NCI-H1694 treated with DMSO at 0.1 percent for 48 hours (cell line): ENCODE measurements around the gene KRTAP10-6.
"Not testable (repeated sequence)": the region's sequence is repeated elsewhere in the genome, so short reads cannot be mapped to it uniquely, and the experiment has no call there.

ENCODE experiments used
- DNase-seq: peaks from one replicate; lab custom pipeline; 2025; lab: John Stamatoyannopoulos, UW

Gene KRTAP10-6

DNA sequence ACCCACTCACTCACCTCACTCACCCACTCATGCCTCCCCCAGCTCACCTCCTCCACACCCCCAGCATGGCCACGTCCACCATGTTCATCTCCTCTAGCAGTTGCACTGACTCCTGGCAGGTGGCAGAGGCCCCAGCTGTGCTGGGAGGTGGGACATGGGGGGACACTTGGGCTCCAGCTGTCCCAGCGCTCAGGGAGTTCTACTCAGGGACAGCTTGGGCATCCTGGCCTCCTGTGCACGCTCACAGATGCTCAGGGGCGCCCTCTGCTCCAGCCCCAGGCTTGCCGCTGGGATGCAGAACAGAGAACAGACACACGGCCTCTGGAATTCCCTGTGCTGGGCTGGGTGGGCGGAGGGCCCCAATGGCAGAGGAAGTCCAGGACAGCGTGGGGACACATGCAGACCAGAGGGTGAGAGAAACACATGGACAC, 24.8 kb upstream of the KRTAP10-6 start:
- no peak for DNase-seq

DNA sequence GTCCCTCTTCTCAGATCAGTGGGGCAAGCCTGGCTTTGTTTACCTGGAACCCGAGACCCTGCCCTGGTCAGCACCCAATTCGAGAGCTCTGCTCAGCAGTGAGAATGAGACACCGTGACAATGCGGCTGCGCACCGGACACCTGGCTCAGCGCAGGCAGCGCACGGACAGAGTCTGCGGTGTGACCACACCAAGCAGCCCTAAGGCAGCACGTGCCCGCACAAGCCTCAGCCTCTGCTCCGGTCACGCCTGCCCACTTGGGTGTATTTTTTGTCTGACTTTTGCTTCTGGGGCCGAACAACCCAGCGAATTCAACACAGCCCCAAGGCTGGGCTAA, 24.3 kb upstream of the KRTAP10-6 start:
- no peak for DNase-seq

DNA sequence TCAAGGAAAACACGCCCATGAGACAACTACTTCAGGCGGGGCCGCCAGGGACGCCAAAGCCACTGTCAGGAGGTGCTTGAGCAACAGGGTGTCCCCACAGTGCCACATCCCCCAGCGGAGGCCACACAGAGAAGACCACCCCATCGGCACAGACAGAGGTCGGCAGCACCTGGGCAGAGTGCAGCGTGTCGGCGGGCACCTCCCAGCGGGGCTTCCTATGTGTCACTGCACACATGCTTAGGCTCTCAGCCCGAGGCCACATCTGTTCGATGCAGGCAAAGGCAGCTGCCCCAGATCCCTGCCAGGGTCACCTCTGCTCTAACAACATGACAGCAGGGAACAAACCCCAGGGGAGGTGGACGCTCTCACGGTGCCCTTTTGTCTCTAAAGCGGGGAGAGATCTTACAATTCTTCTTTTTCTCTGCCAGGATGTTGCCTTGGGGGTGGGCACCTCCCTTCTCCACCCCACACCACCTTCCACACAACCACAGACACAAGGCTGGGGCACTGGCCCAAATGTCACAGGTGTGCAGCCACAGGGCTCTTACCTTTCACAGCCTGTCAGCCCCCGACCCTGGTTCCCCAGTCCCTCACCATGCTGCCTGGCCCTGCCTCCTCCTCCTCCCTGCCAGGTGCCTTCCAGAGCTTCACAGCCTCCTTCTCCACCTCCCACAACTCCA, 23.7 kb upstream of the KRTAP10-6 start:
- peak; percentile 30 for DNase-seq

DNA sequence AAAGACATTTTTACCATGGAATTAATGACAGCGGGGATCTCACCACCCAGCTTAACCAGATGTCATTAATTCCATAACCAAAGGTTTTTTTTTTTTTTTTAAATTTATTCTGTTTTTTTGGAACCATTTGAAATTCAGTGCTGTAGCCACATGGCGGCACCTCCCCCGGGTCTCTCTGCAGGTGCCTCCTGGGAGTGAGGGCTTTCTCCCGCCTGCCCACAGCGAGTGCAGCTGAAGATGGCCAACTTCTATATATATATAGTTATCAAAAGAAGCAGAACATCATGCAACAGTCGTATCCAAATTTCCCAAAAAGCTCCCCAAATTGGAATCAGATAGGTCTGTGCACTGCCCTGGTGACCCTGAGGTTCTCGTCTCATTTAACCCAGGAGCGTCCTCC, 23.2 kb upstream of the KRTAP10-6 start:
- no peak for DNase-seq

DNA sequence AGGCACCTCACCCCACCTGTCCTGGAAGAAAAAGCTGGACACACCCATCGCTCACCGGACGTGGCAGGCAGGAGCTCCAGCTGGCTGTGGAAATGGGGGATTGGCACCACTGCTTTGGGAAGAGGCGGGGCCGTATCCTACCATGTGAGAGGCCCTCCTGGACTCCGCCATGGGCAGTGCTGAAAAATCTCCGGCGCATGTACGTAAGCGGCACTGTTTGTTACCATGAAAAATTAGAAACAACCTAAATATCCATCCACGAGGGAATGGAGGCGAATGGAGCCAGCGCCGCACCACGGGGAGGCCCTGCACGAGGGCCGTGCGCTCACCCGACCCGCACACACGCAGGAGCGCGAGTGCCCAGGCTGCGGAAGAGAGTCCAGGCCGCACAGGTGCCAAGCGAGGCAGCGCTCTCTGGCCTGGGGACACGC, 22.7 kb upstream of the KRTAP10-6 start:
- no peak for DNase-seq

DNA sequence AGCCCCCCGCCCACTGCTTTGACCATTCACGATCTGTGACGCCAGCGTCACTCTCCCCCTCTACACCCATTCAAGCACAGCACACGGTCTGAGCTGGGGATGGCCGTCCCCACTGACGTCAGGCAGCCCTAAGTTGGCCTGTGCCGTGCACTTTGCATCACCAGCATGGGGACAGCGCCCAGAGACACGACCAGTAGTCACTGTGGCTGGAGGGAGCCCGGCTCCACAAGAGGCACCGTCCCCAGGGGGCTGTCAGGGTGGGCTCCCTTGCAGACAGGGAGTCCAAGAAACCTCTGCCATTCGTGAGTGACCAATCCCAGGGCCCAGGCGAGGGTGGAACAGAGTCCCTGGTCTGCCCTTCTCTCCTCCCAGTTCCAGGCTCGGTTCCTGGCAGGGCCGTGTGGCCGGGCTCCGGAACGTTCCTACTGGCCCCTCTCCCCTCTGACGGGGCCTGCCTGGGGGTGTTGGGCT, 21.9 kb upstream of the KRTAP10-6 start:
- no peak for DNase-seq

DNA sequence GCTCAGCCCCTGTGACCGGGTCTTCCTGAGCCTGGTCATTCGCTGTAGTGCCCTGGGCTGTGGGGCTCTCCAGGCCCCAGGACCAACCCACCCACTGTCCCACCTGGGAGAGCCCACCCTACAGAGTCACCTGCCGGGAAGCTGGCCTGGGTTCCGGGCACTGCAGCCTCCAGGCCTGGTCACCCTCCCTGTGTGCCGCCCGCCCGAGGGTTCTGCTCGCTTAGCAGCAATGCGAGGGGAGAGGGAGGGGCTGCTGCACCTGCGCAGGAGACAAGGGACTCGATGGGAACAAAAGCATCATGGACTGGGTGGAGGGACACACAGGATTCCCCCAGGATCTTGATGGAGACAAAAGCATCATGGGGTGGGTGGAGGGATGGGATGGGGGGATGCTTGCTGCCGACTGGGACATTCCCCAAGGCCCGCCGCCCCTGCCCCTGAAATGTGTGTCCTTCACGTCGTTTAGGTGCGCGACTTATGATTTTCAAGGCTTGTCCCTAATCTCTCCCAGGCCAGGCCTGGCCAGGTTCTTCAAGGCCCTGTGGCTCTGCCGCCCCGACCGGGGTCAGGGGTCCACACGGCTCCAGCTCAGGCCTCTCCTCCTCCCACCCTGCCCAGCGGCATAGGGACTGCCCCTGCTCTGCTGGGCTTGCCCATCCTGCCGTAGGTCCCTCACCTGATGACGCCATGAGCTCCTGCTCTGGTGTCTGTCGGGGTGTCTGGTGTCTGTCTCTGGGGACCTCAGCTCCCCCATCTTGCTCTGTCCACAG, 21.3 kb upstream of the KRTAP10-6 start:
- no peak for DNase-seq

DNA sequence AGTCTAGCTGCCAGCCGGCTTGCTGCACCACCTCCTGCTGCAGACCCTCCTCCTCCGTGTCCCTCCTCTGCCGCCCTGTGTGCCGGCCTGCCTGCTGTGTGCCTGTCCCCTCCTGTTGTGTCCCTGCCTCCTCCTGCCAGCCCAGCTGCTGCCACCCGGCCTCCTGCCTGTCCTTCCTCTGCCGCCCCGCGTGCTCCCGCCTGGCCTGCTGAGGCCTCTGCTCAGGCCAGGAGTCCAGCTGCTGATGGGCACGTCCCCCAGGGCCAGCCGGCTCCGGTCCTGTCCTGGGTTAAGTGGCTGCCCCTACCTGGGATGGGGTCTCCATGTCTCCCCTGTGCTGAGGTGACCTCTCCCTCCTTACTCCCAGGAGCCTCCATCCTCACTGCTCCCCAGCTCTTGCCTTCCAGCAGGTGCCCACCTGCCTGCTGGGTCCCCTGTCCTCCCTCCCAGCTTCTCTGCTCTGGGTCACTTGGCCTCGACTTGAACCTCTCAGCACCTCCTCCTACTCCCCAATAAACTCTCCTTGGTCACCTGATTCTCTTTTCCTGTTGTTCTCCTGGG, 20.4 kb upstream of the KRTAP10-6 start:
- DNase-seq: no peak

DNA sequence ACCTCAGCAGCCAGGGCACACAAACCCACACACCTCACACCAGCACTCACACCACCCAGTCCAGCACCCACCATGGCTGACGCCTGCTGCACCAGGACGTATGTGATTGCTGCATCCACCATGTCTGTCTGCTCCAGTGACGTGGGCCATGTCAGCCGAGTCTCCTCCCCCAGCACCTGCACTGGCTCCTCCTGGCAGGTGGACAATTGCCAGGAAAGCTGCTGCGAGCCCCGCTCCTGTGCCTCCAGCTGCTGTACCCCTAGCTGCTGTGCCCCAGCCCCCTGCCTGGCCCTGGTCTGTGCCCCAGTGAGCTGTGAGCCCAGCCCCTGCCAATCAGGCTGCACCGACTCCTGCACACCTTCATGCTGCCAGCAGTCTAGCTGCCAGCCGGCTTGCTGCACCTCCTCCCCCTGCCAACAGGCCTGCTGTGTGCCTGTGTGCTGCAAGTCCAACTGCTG, 19.8 kb upstream of the KRTAP10-6 start, which contains the start of gene KRTAP10-8:
Gene KRTAP10-8, plus strand, starts transcription at position 51 of the 458 bp plus-strand sequence. Its CDS starts 22 bp downstream, at position 73.
- no peak for DNase-seq

DNA sequence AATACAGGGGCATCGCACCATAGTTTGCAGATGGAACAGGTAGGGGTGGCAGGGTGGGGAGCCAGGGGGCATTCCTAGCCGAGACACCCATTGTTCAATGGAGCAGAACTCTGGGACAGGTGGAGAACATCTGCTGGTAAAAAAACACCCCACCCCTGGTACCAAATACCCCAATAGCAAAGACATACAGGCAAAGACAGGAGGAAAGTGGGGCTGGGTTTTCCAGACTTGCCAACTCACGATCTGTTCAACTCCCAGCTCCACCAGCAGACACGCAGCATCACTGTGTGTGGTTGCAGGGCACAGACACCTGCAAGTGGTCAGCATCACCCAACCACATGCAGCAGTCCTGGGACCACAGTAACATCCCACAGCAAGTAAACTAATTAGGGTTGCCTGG, 19.2 kb upstream of the KRTAP10-6 start:
- DNase-seq: no peak

DNA sequence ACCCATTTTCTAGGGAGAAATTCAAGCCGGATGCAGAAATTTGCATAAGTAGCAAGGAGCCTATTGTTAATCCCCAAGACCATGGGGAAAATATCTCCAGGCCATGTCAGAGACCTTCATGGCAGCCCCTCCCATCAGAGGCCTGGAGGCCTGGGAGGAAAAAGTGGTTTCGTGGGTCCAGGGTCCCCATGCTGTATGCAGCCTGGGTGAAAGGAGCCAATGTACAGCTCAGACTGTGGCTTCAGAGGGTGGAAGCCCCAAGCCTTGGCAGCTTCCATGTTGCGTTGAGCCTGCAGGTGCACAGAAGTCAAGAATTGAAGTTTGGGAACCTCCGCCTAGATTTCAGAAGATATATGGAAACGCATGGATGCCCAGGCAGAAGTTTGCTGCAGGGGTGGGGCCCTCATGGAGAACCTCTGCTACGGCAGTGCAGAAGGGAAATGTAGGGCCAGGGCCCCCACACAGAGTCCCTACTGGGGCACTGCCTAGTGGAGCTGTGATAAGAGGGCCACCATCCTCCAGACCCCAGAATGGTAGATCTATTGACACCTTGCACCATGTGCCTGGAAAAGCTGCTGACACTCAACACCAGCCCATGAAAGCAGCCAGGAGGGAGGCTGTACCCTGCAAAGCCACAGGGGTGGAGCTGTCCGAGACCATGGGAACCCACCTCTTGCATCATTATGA, 18.0 kb upstream of the KRTAP10-6 start:
- not testable (repeated sequence) for DNase-seq

DNA sequence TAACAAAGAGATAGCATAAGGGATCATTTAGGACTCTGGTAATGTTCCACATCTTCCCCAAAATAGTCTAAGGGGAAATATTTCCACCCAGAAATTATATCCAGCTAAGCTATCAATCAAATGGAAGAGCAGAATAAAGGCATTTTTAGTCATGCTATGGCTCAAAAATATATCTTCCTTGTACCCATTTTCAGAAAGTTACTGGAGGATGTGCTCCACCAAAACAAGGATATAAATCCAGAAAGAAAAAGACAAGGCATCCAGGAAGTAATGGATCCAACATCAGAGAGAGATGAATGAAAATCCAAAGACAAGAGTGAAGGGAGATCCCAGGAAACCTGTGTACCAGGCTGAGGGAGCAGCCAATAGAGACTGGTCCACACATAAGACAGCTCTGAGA, 16.9 kb upstream of the KRTAP10-6 start:
- no peak for DNase-seq

DNA sequence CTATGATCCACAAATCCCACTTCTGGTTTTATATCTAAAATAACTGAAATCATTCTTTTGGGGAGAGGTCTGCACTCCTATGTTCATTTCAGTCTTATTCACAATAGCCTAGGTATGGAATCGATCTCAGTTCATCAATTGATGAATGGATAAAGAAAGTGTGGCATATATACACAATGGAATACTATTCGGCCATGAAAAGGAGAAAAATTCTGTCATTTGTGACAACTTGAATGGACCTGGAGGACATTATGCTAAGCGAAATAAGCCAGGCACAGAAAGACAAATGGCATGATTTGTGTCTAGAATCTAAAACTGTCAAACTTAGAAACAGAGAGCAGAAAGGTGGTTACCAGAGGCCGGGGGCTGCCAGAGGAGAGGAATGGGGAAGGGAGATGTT, 14.2 kb upstream of the KRTAP10-6 start:
- DNase-seq: no peak

DNA sequence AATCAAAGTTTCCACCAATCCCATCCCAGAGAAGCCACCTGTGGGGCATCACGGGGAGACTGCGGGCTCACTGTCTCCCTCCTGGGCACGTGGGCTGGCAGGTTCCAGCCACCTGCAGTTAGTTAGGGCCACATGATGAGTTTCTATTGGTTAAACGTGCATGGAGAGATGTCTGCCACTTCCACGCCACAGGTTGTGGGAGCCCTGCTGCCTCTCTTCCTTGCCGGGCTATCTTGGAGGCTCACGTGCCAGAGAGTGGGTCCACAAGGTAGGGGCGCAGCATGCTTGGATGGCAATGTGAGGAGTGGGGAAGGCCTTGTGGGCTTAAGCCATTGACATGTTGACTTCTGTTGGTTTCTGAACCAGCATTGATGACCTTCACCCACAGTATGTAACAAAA, 11.6 kb upstream of the KRTAP10-6 start:
- DNase-seq: no peak

DNA sequence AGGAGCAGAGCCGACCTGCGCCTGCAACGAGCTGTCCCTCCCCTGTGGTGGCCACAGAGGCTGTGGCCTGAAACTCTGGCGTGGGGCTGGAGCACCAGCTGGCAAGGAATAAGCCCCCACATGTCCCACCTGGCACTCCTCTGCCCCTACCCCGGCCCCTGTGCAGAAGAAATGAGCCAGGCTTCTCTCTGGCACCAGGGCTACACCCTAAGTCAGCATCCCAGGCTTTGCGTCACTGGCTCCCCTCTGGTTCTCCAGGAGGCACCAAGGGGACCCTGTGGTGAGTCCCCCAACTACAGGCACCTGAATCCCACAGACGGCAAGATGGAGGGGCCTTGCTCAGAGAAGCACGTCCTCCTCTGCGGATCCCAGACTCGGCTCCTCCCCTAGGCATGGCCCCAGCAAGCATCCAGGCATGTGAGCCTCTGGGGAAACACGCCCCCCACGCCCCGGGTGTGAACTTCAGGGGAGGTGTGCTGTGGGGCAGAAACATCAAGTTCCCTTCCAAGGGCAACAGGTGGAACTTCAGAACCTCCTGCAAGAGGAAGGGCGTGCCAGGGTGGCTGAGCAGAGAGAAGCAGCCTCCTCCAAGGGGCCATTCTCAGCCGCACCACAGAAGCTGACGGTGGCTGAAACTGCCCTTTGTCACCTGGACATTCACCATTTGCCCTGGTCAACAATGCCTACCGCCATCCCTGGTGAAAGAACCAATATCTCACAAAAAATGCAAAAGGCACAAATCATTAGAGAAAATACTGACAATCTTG, 11.0 kb upstream of the KRTAP10-6 start:
- DNase-seq: no peak

DNA sequence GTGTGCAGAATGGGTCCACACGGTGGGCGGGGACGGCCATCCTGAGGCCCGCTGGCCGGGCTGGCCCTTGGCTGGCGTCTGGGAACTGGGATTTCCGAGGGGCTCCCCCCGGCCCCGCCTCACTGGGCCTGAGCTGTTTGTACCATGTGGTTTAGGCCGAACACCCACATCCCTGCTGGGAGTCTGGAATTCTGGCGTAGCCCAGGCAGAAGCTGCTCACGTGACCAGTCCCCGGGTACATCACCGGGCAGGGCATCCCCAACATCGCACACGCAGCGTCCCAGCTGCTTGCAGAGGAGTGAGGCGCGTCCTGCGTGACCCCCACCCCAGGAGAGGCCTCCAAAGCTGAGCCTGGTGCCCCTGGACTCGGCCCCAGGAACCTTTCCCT, 10.2 kb upstream of the KRTAP10-6 start:
- DNase-seq: no peak

DNA sequence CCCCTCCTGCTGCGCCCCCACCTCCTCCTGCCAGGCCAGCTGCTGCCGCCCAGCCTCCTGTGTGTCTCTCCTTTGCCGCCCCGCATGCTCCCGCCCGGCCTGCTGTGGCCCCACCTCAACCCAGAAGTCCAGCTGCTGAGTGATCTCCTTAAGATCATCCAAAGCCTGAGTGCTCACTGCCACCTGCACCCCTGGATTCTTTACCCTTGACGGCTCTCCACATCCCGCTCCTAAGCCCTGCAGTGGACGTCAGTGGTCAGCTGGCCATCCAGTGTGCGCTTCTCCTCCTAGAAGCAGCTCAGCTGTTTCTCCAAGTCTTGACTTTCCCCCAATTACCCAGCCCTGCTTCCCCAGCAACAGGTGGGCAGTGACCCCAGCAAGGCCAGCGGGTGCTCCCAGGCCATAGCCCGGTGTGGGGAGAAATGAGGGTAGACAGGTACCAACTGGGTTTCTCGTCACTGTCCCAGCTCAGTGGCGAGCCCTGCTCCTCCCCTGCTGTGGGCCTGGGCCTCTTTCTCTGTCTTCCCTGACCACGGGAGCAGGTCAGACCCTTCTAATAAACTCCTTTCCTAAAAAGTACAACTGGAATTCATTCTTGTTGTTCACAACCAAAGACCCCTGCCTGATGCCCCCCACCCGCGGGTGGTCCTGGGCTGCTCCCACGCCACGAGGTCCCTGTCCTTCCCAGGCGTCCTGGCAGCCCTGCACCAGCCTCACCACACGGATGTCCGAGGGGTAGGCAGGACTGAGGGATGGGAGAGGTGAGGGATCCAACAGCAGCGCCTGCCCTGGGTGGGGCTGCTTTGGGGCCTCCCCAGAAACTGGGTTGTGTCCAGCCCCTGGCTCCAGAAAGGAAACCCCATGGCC, 9.5 kb upstream of the KRTAP10-6 start:
- no peak for DNase-seq

DNA sequence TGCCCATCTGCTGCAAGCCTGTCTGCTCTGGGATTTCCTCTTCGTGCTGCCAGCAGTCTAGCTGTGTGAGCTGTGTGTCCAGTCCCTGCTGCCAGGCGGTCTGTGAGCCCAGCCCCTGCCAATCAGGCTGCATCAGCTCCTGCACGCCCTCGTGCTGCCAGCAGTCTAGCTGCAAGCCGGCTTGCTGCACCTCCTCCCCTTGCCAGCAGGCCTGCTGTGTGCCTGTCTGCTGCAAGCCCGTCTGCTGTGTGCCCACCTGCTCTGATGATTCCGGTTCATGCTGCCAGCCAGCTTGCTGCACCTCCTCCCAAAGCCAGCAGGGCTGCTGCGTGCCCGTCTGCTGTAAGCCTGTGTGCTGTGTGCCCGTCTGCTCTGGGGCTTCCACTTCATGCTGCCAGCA, 8.8 kb upstream of the KRTAP10-6 start:
- peak; percentile 55 for DNase-seq

DNA sequence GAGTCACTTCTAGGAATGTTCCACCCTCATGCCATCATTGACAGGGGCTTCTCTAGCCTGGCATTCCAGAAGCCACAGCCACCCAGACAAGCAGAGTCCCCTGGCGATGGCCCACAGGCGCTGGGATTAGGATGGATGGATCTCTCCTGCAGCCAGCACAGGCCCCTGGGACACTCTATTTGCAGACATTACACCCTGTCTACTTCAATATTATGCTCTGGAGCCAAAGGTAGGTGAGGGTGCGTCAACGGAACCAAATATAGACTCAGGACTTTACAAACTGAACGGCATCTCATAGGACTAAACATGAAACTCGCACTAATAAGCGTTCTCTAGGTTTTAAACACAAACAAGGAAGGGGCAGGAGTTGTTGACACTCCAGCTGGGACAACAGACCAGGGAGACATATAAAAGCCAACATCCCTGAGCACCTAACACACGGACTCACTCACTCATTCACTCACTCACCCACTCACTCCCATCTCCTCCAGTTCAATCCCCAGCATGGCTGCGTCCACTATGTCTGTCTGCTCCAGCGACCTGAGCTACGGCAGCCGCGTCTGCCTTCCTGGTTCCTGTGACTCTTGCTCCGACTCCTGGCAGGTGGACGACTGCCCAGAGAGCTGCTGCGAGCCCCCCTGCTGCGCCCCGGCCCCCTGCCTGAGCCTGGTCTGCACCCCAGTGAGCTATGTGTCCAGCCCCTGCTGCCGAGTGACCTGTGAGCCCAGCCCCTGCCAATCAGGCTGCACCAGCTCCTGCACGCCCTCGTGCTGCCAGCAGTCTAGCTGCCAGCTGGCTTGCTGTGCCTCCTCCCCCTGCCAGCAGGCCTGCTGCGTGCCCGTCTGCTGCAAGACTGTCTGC, 8.0 kb upstream of the KRTAP10-6 start, which contains the start of gene KRTAP10-7:
Gene KRTAP10-7, plus strand, starts transcription at position 480 of the 861 bp plus-strand sequence. Its CDS starts 25 bp downstream, at position 505.
- not testable (repeated sequence) for DNase-seq
